Measurements from ENCODE around the gene SLC2A1. TPM values are rescaled to one million over a fixed set of nuclear protein-coding genes. Genes with fewer than 3 reads are reported as not detected.

The SLC2A1 gene
- total RNA-seq, 2 experiments from 2014 or later: 66.6 to 93.4 TPM

DNA sequence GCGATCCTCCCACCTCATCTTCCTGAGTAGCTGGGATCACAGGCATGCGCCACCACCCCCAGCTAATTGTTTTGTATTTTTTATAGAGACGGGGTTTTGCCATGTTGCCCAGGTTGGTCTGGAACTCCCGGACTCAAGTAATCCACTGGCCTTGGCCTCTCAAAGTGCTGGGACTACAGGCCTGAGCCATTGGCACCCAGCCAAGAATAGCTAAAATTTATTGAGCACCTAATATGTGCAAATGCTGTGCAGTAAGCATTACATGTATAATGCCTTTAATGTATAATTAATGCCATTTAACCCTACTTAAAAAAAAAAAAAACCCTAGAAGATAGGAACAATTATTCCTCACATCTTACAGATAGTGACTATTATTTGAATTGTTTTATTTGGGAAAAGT is 69.4 kb downstream of the SLC2A1 start:
- intact Hi-C loops (cut with micrococcal nuclease; ENCODE audit: unreplicated experiment): no loop called here
- Histone ChIP-seq H3K9me3 (ENCODE audit: low read length) (no peaks in the 10 kb centered on the region), H3K27ac (ENCODE audit: low read depth, low read length, poor library complexity, severe bottlenecking) (no peak overlapping the region), H3K4me2 (ENCODE audit: low read length) (no peak overlapping the region), H3K4me3 (ENCODE audit: low read depth, low read length, poor library complexity, severe bottlenecking) (no peak overlapping the region), H3K79me2 (ENCODE audit: insufficient read depth, low read depth, low read length) (no peaks in the 10 kb centered on the region), H4K20me1 (ENCODE audit: insufficient read depth, low read length) (no peaks in the 10 kb centered on the region), H2AFZ (ENCODE audit: low read length) (no peak overlapping the region), H3K36me3 (ENCODE audit: insufficient read depth, low read length) (no peaks in the 10 kb centered on the region), H3K9me2 (ENCODE audit: insufficient read depth, low read length) (no peaks in the 10 kb centered on the region), H3K4me1 (ENCODE audit: insufficient read depth, low read length, poor library complexity, severe bottlenecking) (no peaks in the 10 kb centered on the region)
- no peak for DNase-seq (ENCODE audit: low spot score)
- TF ChIP-seq EZH2phosphoT487 (IDR thresholded peaks at IDR 0.05; ENCODE audit: borderline replicate concordance, low read depth, low read length) (no peak), CTCF (conservative IDR thresholded peaks at IDR 0.05; ENCODE audit: low read length) (no peak)
- ChIA-PET CTCF (ENCODE audit: unreplicated experiment) (no interaction called here), POLR2A (interaction anchor here (0.7 kb wide), 1 partner anchor 11 kb away, joined by 3 read pairs; no protein-coding TSS in a partner anchor)
- no TSS peak for BruUV-seq (replicated peaks)

GRCh38 chr1:42888013-42888633 is 70.5 kb downstream of the SLC2A1 start:
- Histone ChIP-seq H3K36me3 (ENCODE audit: insufficient read depth, low read length) (no peaks in the 10 kb centered on the region), H3K9me2 (ENCODE audit: insufficient read depth, low read length) (no peaks in the 10 kb centered on the region), H4K20me1 (ENCODE audit: insufficient read depth, low read length) (no peaks in the 10 kb centered on the region), H3K79me2 (ENCODE audit: insufficient read depth, low read depth, low read length) (no peaks in the 10 kb centered on the region), H2AFZ (ENCODE audit: low read length) (no peak overlapping the region), H3K4me3 (ENCODE audit: low read depth, low read length, poor library complexity, severe bottlenecking) (no peak overlapping the region), H3K4me2 (ENCODE audit: low read length) (no peak overlapping the region), H3K27ac (ENCODE audit: low read depth, low read length, poor library complexity, severe bottlenecking) (no peak overlapping the region), H3K4me1 (ENCODE audit: insufficient read depth, low read length, poor library complexity, severe bottlenecking) (no peaks in the 10 kb centered on the region), H3K9me3 (ENCODE audit: low read length) (no peaks in the 10 kb centered on the region)
- ChIA-PET CTCF (ENCODE audit: unreplicated experiment) (no interaction called here), POLR2A (no interaction called here)
- DNase-seq (ENCODE audit: low spot score): no peak
- intact Hi-C loops (cut with micrococcal nuclease; ENCODE audit: unreplicated experiment): no loop called here
- no peak for TF ChIP-seq EZH2phosphoT487 (IDR thresholded peaks at IDR 0.05; ENCODE audit: borderline replicate concordance, low read depth, low read length)
- TF ChIP-seq CTCF (conservative IDR thresholded peaks at IDR 0.05; ENCODE audit: low read length): no peak
- BruUV-seq (replicated peaks): no TSS peak

GRCh38 chr1:42887366-42887765 is 71.3 kb downstream of the SLC2A1 start:
- CTCF ChIA-PET (ENCODE audit: unreplicated experiment): no interaction called here
- Histone ChIP-seq H4K20me1 (ENCODE audit: insufficient read depth, low read length) (no peaks in the 10 kb centered on the region), H3K4me3 (ENCODE audit: low read depth, low read length, poor library complexity, severe bottlenecking) (no peak overlapping the region)

More at GRCh38 chr1:42887366-42887765, 71.3 kb downstream of the SLC2A1 start:
- Histone ChIP-seq H3K9me2 (ENCODE audit: insufficient read depth, low read length) (no peaks in the 10 kb centered on the region), H3K36me3 (ENCODE audit: insufficient read depth, low read length) (no peaks in the 10 kb centered on the region), H3K9me3 (ENCODE audit: low read length) (no peaks in the 10 kb centered on the region), H3K4me2 (ENCODE audit: low read length) (no peak overlapping the region), H3K79me2 (ENCODE audit: insufficient read depth, low read depth, low read length) (no peaks in the 10 kb centered on the region), H3K27ac (ENCODE audit: low read depth, low read length, poor library complexity, severe bottlenecking) (no peak overlapping the region), H3K4me1 (ENCODE audit: insufficient read depth, low read length, poor library complexity, severe bottlenecking) (no peaks in the 10 kb centered on the region), H2AFZ (ENCODE audit: low read length) (no peak overlapping the region)
- TF ChIP-seq CTCF (conservative IDR thresholded peaks at IDR 0.05; ENCODE audit: low read length): no peak
- TF ChIP-seq EZH2phosphoT487 (IDR thresholded peaks at IDR 0.05; ENCODE audit: borderline replicate concordance, low read depth, low read length): no peak
- DNase-seq (ENCODE audit: low spot score): no peak
- BruUV-seq (replicated peaks): no TSS peak
- intact Hi-C loops (cut with micrococcal nuclease; ENCODE audit: unreplicated experiment): no loop called here
- POLR2A ChIA-PET: no interaction called here

Data from OCI-LY7 (cell line).